Activated naive CD8-positive, alpha-beta T cell treated with anti-CD3 and anti-CD28 coated beads for 36 hours (primary cell): ENCODE data around the gene IL1R1. TPM values are rescaled to one million over a fixed set of nuclear protein-coding genes. Genes with fewer than 3 reads are reported as not detected.
"Not testable (repeated sequence)": the region's sequence is repeated elsewhere in the genome, so short reads cannot be mapped to it uniquely, and the experiment has no call there.

Experiments used
- DNase-seq: peaks from one replicate; pipeline ENCODE4 v3.0.0; 2021
- H3K27ac Mint-ChIP-seq: one replicate; pipeline ENCODE4 v1.8.0; 2022; ENCODE audit warnings: mild to moderate bottlenecking, moderate library complexity, mixed read lengths
- H3K27me3 Mint-ChIP-seq: one replicate; pipeline ENCODE4 v1.8.0; 2022; ENCODE audit warnings: mild to moderate bottlenecking, mixed read lengths
- H3K36me3 Mint-ChIP-seq: one replicate; pipeline ENCODE4 v1.8.0; 2021; ENCODE audit warnings: mild to moderate bottlenecking, mixed read lengths
- H3K4me1 Mint-ChIP-seq: one replicate; pipeline ENCODE4 v1.8.0; 2021; ENCODE audit warnings: mixed read lengths
- H3K4me3 Mint-ChIP-seq: one replicate; pipeline ENCODE4 v1.8.0; 2022; ENCODE audit warnings: mild to moderate bottlenecking, moderate library complexity, mixed read lengths
- H3K9me3 Mint-ChIP-seq: one replicate; pipeline ENCODE4 v1.8.0; 2022; ENCODE audit warnings: mixed read lengths
- total RNA-seq, 2 experiments: library from RNA; stranded (reverse); gene quantifications; one replicate each; pipeline ENCODE4 v1.2.3, GENCODE V29; 2021

Gene IL1R1, protein sequence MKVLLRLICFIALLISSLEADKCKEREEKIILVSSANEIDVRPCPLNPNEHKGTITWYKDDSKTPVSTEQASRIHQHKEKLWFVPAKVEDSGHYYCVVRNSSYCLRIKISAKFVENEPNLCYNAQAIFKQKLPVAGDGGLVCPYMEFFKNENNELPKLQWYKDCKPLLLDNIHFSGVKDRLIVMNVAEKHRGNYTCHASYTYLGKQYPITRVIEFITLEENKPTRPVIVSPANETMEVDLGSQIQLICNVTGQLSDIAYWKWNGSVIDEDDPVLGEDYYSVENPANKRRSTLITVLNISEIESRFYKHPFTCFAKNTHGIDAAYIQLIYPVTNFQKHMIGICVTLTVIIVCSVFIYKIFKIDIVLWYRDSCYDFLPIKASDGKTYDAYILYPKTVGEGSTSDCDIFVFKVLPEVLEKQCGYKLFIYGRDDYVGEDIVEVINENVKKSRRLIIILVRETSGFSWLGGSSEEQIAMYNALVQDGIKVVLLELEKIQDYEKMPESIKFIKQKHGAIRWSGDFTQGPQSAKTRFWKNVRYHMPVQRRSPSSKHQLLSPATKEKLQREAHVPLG
- 1 to 10 TPM in 1 of 2 experiments, under 1 TPM in 1; 0.70 to 1.2 TPM for total RNA-seq

DNA sequence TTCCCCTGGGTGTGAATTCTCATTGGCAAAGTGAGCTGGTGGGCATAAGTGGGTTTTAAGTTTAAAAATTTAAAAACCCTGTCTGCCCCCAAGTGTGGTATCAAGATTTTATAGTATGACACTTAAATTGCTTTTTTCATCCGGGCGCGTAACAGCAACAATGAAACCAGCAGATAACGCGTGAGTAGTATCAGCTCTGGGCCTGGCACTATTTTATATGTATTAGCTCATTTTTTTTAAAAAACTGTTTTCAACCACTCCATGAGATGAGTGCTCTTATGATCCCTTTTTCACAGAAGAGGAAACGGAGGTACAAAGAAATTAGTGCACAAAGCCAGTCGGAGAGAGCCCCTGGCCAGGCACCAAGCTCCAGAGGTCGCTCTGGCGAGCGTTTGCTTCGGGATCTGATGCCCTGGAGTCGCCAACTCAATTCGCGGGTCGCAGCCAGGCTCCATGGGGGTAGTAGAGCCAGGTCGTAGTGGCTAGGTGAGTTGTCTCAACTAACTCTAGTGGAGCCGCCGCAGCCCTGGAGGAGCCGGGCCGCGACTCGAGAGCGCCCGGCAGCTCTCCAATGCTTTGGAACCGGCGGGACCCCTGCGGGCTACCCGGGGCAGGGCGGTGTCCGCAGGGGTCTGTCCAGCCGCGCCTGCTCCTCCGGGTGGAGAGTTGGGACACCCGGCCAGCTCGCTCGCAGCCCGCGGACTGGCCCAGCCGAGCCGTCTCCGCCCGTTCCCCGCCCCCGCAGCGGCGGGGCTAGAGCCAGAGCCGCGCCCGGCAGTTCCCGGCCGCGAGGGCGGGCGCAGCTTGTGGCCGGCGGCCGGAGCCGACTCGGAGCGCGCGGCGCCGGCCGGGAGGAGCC is at the start of gene IL1R1:
IL1R1 (plus strand) TSS at position 777 of the 859 bp plus-strand sequence. CDS start 14,979 bp downstream, outside the sequence.
- H3K9me3 Mint-ChIP-seq, result peaks cover 57% of the 10 kb centered on the region
- H3K27ac Mint-ChIP-seq, result no peak within 1 kb of the TSS
- H3K27me3 Mint-ChIP-seq, result peaks cover 40% of the 10 kb centered on the region
- peaks cover 67% of the 10 kb centered on the region for H3K36me3 Mint-ChIP-seq
- H3K4me1 Mint-ChIP-seq, result peaks cover 37% of the 10 kb centered on the region
- H3K4me3 Mint-ChIP-seq, result peak within 1 kb of the TSS; percentile 54
- peak; percentile 34 for DNase-seq

DNA sequence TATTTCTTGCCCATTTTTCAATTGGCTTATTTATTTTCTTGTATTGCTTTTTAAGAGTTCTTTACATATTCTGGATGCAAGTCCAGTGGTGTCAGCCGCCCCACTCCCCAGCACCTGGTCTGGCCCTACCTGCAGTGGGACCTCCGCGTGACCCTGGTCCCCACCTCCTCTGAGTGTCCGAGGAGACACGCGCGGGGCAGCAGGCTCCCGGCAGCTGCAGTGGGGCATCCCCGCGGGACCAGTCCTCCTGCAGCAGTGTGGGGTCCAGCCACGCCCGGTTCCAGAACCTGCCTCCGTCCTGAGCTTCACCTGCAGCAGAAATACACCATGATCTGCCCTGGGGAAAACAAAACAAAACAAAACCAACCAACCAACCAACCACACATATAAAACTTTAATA is 48.9 kb upstream of the IL1R1 start:
- peaks cover 5% of the 10 kb centered on the region for H3K4me1 Mint-ChIP-seq
- no peak overlapping the region for H3K27ac Mint-ChIP-seq
- no peak for DNase-seq
- H3K36me3 Mint-ChIP-seq, result peaks cover 11% of the 10 kb centered on the region
- no peak overlapping the region for H3K4me3 Mint-ChIP-seq
- H3K9me3 Mint-ChIP-seq, result peaks cover 24% of the 10 kb centered on the region
- no peaks in the 10 kb centered on the region for H3K27me3 Mint-ChIP-seq

DNA sequence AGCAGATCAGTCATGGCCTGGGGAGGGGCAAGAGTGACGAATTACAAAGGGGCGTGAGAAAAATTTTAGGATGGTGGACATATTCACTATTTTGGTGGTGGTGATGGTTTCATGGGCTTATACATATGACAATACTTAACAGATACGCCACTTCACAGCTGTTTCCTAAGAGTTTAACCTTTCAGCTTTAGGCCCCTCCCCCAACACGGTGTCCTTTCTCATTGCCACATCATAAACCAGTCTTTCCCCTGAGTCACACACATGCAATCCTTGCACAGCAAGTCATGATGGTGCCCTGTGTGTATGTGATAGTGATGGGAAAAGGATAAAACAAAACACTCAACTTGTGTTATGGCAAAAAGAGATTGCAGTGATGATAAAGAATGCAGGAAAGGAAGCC is 47.6 kb upstream of the IL1R1 start:
- no peak overlapping the region for H3K4me3 Mint-ChIP-seq
- H3K36me3 Mint-ChIP-seq, result peaks cover 10% of the 10 kb centered on the region
- H3K27me3 Mint-ChIP-seq, result no peaks in the 10 kb centered on the region
- H3K27ac Mint-ChIP-seq, result no peak overlapping the region
- peak; percentile 33 for DNase-seq
- peaks cover 5% of the 10 kb centered on the region for H3K4me1 Mint-ChIP-seq
- H3K9me3 Mint-ChIP-seq, result peaks cover 20% of the 10 kb centered on the region

DNA sequence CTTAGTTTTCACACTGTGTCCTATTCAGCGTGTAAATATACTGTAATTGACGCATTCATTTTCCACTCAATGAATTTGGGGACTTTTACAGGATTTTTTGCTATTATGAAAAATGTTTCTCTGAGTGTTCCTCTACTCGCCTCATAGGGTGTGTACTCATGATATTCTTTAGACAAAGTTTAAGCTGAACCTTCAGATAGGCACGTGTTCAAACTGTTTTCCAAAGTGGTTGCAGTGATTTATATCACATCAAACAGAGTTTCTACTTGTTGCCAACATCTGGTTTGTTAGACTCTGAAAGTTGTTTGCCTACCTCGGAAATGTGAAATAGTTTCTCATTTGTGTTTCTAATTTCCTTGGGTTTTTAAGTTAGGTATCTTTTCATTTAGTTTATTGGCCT is 46.4 kb upstream of the IL1R1 start:
- Mint-ChIP-seq H3K4me1 (peaks cover 11% of the 10 kb centered on the region), H3K27ac (no peak overlapping the region), H3K36me3 (peaks cover 2% of the 10 kb centered on the region), H3K27me3 (no peaks in the 10 kb centered on the region), H3K4me3 (no peak overlapping the region), H3K9me3 (peaks cover 12% of the 10 kb centered on the region)
- DNase-seq, result no peak

DNA sequence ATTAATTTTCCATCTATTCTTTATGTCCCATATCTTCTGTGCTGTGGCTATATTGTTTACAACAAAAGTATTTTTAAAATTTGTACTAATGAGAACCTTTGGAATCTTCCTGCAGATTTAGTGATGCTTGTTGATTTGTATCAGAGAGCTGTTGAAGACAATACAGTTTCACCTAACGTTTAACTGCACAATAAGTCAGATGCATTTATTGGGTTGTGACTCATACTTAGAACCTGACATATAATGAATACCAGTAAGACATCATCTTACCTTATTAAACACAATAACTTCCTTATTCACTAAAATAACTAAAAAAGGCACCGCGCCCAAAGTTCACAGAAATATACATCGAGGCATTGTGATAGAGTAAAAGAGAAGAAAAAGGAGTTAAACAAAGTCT is 43.8 kb upstream of the IL1R1 start:
- H3K27me3 Mint-ChIP-seq, result peaks cover 8% of the 10 kb centered on the region
- H3K4me1 Mint-ChIP-seq, result peaks cover 13% of the 10 kb centered on the region
- peaks cover 3% of the 10 kb centered on the region for H3K36me3 Mint-ChIP-seq
- H3K9me3 Mint-ChIP-seq, result peaks cover 5% of the 10 kb centered on the region
- DNase-seq, result no peak
- H3K27ac Mint-ChIP-seq, result no peak overlapping the region
- no peak overlapping the region for H3K4me3 Mint-ChIP-seq

DNA sequence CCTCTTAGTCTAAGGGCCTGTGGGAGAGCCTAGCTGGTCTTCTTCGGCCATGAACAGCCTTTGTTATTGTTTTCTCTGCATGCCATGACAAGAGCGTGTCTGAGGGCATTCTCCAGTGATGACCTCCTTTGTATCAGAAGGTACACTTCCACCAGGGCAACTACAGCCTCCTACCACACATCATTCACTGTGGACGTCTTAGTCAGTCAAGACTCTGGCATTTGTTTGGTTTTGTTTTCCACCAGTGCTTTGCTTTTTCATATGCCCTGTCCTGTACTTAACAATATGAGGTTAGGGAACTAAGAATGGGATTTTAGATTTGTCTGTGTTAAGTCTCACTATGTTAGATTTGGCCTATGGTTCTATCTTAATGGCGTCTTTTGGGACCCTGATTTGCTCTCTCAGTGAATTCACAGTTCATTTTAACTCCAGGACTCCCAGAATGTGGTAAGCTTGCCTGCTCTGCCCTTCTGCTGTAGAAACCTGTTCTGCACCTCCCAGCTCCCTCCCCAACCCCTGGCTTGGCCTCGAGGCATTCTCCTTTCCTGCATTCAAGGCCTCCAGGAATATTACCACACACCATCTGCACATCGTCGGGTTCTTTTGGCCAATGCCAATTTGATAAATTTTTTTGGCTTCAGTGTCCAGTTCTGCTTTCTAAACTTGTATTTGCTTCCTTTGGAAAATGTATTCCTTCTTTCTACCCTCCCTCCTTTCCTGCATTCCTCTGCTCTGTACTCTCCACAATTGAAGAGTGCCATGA is 42.8 kb upstream of the IL1R1 start:
- no peak overlapping the region for H3K4me3 Mint-ChIP-seq
- no peak overlapping the region for H3K27ac Mint-ChIP-seq
- peaks cover 8% of the 10 kb centered on the region for H3K27me3 Mint-ChIP-seq
- DNase-seq, result no peak
- H3K4me1 Mint-ChIP-seq, result peaks cover 21% of the 10 kb centered on the region
- peaks cover 5% of the 10 kb centered on the region for H3K9me3 Mint-ChIP-seq
- H3K36me3 Mint-ChIP-seq, result peaks cover 3% of the 10 kb centered on the region

DNA sequence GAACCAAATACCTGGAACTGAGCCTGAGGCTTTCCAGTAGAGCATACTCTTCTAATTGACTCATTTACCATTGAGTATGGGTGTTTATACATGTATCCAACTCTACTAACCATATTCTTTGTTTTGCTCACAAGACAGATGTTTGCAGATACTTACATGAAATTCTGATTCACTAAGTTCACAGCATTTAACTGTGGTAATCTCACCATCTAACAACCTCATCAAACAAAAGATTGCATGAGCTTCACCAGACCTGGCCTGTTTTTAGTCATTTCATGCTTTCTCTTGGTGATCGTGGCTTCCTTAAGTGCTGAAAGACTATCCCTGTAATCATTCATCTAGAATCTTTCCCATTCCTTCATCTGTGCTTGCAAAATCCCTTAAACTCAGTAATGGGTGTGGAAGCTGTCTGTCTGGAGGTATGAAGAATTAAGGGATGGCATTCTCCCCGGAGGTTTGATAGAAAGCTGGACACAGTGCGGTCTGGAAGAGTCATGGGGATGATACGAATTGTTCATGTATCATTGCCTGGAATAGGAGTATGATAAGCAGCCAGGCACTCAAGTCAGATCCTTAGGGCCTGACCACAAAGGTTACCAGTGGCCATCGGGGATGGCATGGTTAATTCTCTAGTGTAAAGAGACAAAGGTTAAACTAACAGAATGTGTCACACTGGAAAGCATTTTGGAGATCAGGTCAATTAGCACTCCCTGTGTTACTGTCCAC is 42.0 kb upstream of the IL1R1 start:
- peak; percentile 11 for DNase-seq
- peaks cover 5% of the 10 kb centered on the region for H3K9me3 Mint-ChIP-seq
- H3K4me1 Mint-ChIP-seq, result peaks cover 18% of the 10 kb centered on the region
- no peak overlapping the region for H3K27ac Mint-ChIP-seq
- H3K27me3 Mint-ChIP-seq, result peaks cover 8% of the 10 kb centered on the region
- peaks cover 3% of the 10 kb centered on the region for H3K36me3 Mint-ChIP-seq
- H3K4me3 Mint-ChIP-seq, result no peak overlapping the region

DNA sequence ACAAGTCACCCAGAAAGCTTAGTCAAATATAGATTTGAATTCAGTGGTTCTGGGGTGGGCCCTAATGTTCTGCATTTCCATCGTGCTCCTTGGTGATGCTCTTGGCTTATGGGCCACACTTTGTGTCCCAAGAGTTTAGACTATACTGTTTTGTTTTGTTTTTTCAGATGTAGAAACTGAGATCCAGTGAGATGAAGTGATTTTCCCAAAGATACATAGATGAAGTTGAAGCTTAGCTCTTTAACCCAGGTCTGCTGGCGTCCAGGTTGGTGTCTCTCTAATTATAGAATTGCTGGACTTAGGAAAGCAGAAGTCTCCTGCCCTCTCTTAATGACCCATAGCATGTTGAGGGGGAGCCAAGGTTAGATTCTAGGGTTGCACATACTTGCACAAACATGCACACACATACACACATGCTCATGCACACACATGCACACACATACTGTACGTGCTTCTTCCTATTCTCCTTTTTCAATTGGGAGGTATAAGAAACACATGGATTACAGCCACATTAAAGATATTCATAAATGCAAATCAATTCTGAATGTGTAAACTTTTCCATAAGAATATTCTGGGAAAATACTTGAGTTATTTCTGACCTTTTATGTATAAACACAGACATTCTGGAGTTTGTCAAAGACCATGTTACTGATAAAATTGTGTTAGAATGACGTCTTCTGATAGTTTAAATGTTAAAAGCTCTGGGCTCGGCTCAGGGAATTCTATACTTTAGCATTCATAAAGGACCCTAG is 41.3 kb upstream of the IL1R1 start:
- H3K27me3 Mint-ChIP-seq, result peaks cover 8% of the 10 kb centered on the region
- DNase-seq, result no peak
- peaks cover 5% of the 10 kb centered on the region for H3K9me3 Mint-ChIP-seq
- peaks cover 3% of the 10 kb centered on the region for H3K36me3 Mint-ChIP-seq
- H3K4me1 Mint-ChIP-seq, result peaks cover 18% of the 10 kb centered on the region
- no peak overlapping the region for H3K27ac Mint-ChIP-seq
- no peak overlapping the region for H3K4me3 Mint-ChIP-seq

DNA sequence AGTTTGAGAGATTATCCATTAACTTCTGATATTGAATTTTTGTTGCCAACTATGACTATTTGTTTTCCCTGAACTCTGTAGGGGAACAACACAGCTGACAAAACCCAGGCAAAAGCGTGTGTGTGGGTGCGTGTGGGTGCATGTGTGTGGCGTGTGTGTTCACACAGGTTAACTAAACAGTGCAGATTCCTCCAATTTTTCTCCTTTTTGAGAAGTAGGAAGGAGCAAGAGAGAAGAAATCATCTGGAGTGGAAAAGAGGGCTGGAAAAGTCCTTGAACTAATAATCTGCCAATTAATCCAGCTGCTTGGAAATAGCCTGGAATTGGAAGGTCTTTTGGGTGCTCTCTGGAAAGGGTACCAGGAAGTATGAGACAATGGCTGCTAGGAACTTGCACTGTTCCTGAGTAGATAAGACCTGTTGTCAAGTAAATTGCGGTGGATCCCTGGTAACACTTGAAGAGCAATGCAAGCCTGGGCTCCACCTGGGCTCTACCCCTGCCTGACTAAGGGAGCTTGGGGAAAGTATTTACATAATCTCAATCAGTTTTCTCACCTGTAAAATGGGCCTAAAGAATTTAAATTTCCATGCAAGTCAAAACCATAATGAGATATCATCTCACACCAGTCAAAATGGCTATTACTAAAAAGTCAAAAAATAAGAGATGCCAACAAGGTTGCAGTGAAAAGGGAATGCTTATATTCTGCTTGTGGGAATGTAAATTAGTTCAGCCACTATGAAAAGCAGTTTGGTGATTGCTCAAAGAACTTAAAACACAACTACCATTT is 40.5 kb upstream of the IL1R1 start:
- H3K4me1 Mint-ChIP-seq, result peaks cover 18% of the 10 kb centered on the region
- H3K4me3 Mint-ChIP-seq, result no peak overlapping the region
- peaks cover 8% of the 10 kb centered on the region for H3K27me3 Mint-ChIP-seq
- H3K9me3 Mint-ChIP-seq, result peaks cover 5% of the 10 kb centered on the region
- H3K27ac Mint-ChIP-seq, result no peak overlapping the region
- peaks cover 3% of the 10 kb centered on the region for H3K36me3 Mint-ChIP-seq
- DNase-seq, result no peak

DNA sequence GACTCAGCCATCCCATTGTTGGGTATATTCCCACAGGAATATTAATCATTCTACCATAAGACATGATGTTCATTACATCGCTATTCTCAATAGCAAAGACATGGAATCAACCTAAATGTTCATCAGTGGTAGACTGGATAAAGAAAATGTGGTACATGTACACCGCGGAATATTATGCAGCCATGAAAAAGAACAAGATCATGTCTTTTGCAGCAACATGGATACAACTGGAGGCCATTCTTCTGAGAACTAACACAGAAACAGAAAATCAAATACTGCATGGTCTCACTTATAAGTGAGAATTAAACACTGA is 40.0 kb upstream of the IL1R1 start:
- H3K27ac Mint-ChIP-seq, H3K36me3 Mint-ChIP-seq, DNase-seq, H3K27me3 Mint-ChIP-seq, H3K4me3 Mint-ChIP-seq, H3K9me3 Mint-ChIP-seq: not testable (repeated sequence)
- H3K4me1 Mint-ChIP-seq, result peaks cover 18% of the 10 kb centered on the region

DNA sequence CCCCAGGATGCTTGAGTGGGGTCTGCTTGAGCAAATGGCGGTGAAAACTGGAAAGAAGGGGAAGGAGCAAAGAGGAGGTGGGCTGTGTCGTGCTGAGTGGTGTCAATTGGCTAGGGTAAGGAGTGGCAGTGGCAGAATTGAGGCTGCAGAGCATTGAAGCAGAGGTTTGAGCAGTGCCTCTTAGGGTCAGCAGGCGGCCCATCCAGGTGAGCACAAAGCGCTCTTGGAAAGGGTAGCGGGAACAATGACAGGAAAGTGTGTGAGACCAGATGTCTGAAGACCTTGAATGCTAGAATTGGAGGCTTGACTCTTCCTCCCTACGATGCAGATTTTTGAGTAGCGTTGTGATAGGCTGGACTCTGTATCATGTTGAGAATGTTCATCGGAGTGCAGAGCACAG is 39.3 kb upstream of the IL1R1 start:
- Mint-ChIP-seq H3K9me3 (peaks cover 5% of the 10 kb centered on the region), H3K27me3 (peaks cover 8% of the 10 kb centered on the region), H3K27ac (no peak overlapping the region), H3K36me3 (peaks cover 3% of the 10 kb centered on the region), H3K4me3 (no peak overlapping the region), H3K4me1 (peaks cover 18% of the 10 kb centered on the region)
- no peak for DNase-seq

DNA sequence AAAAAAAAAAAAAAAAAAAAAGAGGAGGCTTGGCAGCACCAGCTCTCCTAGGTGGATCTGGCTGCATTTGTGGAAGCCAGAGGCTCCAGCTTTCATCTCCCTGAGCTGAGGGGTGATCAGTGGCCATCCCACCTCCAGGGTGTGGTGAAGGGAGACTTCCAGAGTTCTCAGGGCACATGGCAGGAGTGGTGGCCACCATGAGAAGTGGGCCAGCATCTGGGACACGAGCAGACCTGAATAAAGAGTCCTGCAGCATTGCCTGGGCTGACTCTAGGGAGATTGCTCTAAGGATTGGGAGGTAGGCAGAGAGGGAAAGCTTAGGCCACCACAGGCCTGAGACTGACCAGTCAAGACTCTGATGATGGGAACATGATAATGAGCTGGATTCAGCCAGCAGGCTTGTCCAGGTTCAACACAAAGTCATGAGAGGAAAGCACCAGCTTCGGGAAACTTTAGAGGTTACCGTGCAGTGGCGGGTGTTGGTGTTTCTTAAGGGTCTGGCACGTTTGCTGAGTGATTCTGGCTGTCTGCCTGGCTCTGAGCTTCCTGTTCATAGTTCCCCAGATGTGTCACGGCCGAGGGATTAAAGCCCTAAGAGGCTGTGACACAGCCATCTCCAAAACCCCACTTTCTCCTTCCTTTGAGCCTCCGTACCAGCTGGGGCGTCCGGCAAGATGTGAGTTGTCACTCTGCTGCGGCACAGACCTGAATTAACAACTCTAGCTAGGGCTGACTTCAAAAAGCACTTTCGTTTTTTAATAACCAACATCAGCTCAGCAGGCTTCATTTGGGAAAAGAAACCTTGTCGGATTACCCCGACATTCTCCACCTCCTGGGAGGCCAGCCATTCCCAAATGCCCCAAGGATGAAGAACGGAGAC is 38.3 kb upstream of the IL1R1 start:
- peak overlapping the region; percentile 46 for H3K27ac Mint-ChIP-seq
- H3K36me3 Mint-ChIP-seq, result peaks cover 3% of the 10 kb centered on the region
- peaks cover 8% of the 10 kb centered on the region for H3K27me3 Mint-ChIP-seq
- H3K4me3 Mint-ChIP-seq, result peak overlapping the region; percentile 65
- DNase-seq, result peak; percentile 68
- H3K4me1 Mint-ChIP-seq, result peaks cover 18% of the 10 kb centered on the region
- H3K9me3 Mint-ChIP-seq, result peaks cover 5% of the 10 kb centered on the region
